Small intestine (tissue), 16 donors: ENCODE measurements around the gene MAGEA2. TPM values are rescaled to one million over a fixed set of nuclear protein-coding genes. Genes with fewer than 3 reads are reported as not detected.
"Not testable (repeated sequence)": the region's sequence is repeated elsewhere in the genome, so short reads cannot be mapped to it uniquely, and the experiment has no call there.

ENCODE experiments used
- DNase-seq, 2 donors: peaks; one replicate each; pipeline versions ENCODE4 v3.0.0 to v3.0.0-alpha.2; 2013
- FAIRE-seq: peaks from 2 replicates; lab custom pipeline; 2012; peaks lifted over from hg19 to GRCh38; lab: Jason Lieb, UNC
- H3K27ac ChIP-seq, 3 donors: one replicate each; pipeline ENCODE4 v1.5.1; 2013; ENCODE audit warnings: low read length in 2 of 3, mild to moderate bottlenecking in 2 of 3, control low read depth in 1 of 3, inconsistent platforms in 1 of 3, low read depth in 1 of 3, moderate library complexity in 1 of 3
- H3K27me3 ChIP-seq, 3 donors: one replicate each; pipeline ENCODE4 v1.6.1; 2013; ENCODE audit warnings: low read length in 3 of 3, inconsistent platforms in 1 of 3; ENCODE audit not compliant: control insufficient read depth in 3 of 3, insufficient read depth in 3 of 3
- H3K36me3 ChIP-seq, 3 donors: one replicate each; pipeline ENCODE4 v1.6.1; 2013; ENCODE audit warnings: low read length in 3 of 3, inconsistent platforms in 1 of 3, low read depth in 1 of 3, mild to moderate bottlenecking in 1 of 3, moderate library complexity in 1 of 3; ENCODE audit not compliant: control insufficient read depth in 3 of 3, insufficient read depth in 2 of 3
- H3K4me1 ChIP-seq, 3 donors: one replicate each; pipeline ENCODE4 v1.6.1; 2013; ENCODE audit warnings: low read length in 2 of 3, inconsistent platforms in 1 of 3, low read depth in 1 of 3, mild to moderate bottlenecking in 1 of 3, moderate library complexity in 1 of 3; ENCODE audit not compliant: control insufficient read depth in 3 of 3, insufficient read depth in 2 of 3
- H3K4me3 ChIP-seq, 3 donors: one replicate each; pipeline ENCODE4 v1.5.1; 2013; ENCODE audit warnings: low read length in 3 of 3, control low read depth in 1 of 3, inconsistent platforms in 1 of 3, low read depth in 1 of 3, mild to moderate bottlenecking in 1 of 3, moderate library complexity in 1 of 3
- H3K9me3 ChIP-seq, 2 donors: one replicate each; pipeline ENCODE4 v1.6.1; 2013; ENCODE audit warnings: low read depth in 1 of 2, low read length in 1 of 2; ENCODE audit not compliant: control insufficient read depth in 2 of 2, insufficient read depth in 1 of 2
- WGBS, 3 donors: extraction: QIAGEN DNeasy Blood & Tissue Kit; methylation state at CpG; one replicate each; pipeline ENCODE4 v1.1.7; 2013; 5-methylcytosine and 5-hydroxymethylcytosine counted together
- long read RNA-seq, 10 donors: transcript quantifications; one replicate each; lab custom pipeline, GENCODE V29; 2026
- polyA plus RNA-seq, 4 donors: library from polyadenylated mRNA; stranded (reverse) in 3 of 4; unstranded in 1 of 4; fragments of 200-250 nt in 3 of 4; fragments of 120-200 nt in 1 of 4; gene quantifications; one replicate each; pipeline versions ENCODE4 v1.2.1 to v1.2.3, GENCODE V29; 2013
- donor health status: healthy with polysubstance abuse.
- donor health status: control.
- donor health status: control.
- donor health status: Bipolar disorder and iron deficiency.
- donor health status: healthy.

MAGEA2 gene
- polyA plus RNA-seq, result not detected
- long read RNA-seq, donor 1, result 0 reads
- long read RNA-seq, donor 2, result 0 reads
- long read RNA-seq, donor 3, result 0 reads
- long read RNA-seq, donor 4, result 0 reads
- long read RNA-seq, donor 5, result 0 reads
- long read RNA-seq, donor 6, result 0 reads
- long read RNA-seq, donor 7, result 0 reads
- long read RNA-seq, donor 8, result 0 reads
- long read RNA-seq, donor 9, result 0 reads
- long read RNA-seq, donor 10, result 0 reads

GRCh38 chrX:152753686-152754650 is at the start of gene MAGEA2:
Gene MAGEA2, minus strand, starts transcription at chrX:152753842. Its CDS starts 2,479 bp downstream, at chrX:152751363.
- not testable (repeated sequence) for H3K27me3 ChIP-seq, H3K27ac ChIP-seq, DNase-seq, FAIRE-seq, H3K4me3 ChIP-seq, H3K4me1 ChIP-seq, H3K9me3 ChIP-seq, H3K36me3 ChIP-seq
- whole genome bisulfite sequencing, 3 donors, result no CpG with 5 or more reads among the region's 35 CpGs

DNA sequence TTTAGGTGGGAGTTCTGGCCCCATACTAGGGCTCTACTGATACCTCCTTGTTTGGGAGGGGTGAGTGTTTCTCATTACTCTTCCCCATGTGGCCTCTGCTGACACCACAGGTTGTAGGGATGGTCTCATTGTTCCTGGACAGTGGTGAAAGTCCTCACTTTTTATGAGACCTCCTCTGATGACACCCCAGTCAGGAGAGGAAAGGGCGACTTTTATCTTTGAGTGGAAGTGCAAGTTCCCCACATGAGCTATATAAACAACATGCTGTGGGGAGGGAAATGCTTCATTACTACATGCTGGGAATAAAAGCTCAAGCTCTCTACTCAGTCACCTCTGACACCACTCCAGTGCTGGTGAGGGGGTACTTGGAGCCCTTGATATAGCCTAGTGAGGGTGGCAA is 45.3 kb upstream of the MAGEA2 start:
- 30 to 62% (median 44%) methylated on average over 1 of the region's 1 CpG for WGBS, 3 donors

DNA sequence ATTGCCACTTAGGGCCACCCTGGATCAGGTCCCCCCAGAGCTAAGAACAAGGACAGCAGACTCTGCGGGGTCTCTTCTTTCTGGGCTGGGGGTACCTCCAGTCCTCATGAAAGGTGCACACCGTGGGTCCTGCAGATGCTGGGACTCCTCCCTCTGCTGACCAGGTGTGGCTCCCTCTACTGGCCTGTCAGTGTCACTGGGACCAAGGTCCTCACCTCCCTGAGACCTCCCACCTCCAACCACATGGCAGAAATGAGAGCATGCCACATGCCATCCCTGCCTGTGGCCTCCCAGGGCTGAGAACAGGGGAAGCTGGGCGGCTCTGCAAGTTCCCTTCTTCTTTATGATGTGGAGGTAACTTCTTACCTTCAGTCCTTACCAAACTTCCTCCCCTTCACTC is 33.4 kb upstream of the MAGEA2 start:
- FAIRE-seq, H3K36me3 ChIP-seq, DNase-seq, H3K27me3 ChIP-seq, H3K9me3 ChIP-seq, H3K4me3 ChIP-seq, H3K4me1 ChIP-seq, H3K27ac ChIP-seq: not testable (repeated sequence)
- no CpG with 5 or more reads among the region's 3 CpGs for WGBS, 3 donors

More for the DNA sequence above, 45.3 kb upstream of the MAGEA2 start:
- no peak overlapping the region for H3K4me3 ChIP-seq
- H3K27ac ChIP-seq, result no peak overlapping the region
- no peaks in the 10 kb centered on the region for H3K9me3 ChIP-seq
- no peaks in the 10 kb centered on the region for H3K36me3 ChIP-seq
- FAIRE-seq (no peak), DNase-seq (peak; percentile 1 to 8)
- no peaks in the 10 kb centered on the region for H3K4me1 ChIP-seq
- H3K27me3 ChIP-seq, result no peaks in the 10 kb centered on the region

GRCh38 chrX:152769549-152770289 is 16.1 kb upstream of the MAGEA2 start, which contains the start of gene MAGEA6:
Gene MAGEA6, minus strand, starts transcription at chrX:152769689. Its CDS starts 2,039 bp downstream, at chrX:152767650.
- H3K27me3 ChIP-seq, H3K4me3 ChIP-seq, H3K27ac ChIP-seq, H3K36me3 ChIP-seq, DNase-seq, H3K4me1 ChIP-seq, H3K9me3 ChIP-seq, FAIRE-seq: not testable (repeated sequence)
- 80% methylated on average over 2 of the region's 29 CpGs; no CpG with 5 or more reads in 2 of the 3 donors for WGBS, 3 donors

DNA sequence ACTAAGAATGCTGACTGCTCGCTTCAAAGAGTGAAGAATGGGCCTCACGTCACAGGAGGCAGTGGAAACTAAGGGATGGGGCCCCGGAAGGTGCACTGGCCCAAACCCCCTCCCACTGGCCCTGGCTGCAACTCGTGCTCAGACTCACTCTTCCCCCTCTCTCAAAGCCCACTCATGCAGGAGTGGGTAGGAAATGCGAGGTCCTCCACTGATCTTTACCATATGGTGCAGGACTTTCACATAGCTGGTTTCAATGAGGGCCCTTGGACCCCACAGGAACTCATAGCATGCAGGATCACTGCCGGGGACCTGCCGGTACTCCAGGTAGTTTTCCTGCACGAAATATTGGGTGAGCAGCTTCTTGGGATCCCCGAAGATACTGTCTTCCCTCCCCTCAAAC is 12.9 kb upstream of the MAGEA2 start:
- not testable (repeated sequence) for DNase-seq, H3K4me3 ChIP-seq, H3K9me3 ChIP-seq, H3K27me3 ChIP-seq, H3K36me3 ChIP-seq, H3K4me1 ChIP-seq, H3K27ac ChIP-seq, FAIRE-seq
- whole genome bisulfite sequencing, 3 donors, result 65 to 77% (median 67%) methylated on average over 9 of the region's 9 CpGs

DNA sequence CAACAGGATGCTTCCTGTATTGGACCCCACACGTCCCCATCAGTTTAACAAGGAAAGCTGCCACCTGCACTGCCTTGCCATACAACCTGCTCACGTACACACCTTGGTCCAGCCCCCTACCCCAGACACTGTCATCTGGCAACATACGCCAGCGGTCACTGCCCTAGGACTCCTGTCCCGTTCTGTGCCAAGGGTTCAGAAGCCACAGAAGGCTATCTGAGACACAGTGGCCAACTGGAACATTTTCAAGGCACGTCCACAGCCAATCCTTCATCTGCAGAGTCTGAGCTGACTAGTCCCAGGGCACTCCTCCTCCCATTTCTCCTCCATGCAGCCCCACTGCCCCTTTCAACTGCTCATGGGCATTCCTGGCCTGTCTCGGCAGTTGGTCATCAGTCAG is 7.9 kb upstream of the MAGEA2 start:
- 77 to 89% (median 87%) methylated on average over 2 to 4 of the region's 7 CpGs for WGBS, 3 donors
- not testable (repeated sequence) for FAIRE-seq

GRCh38 chrX:152759544-152759943 is 5.9 kb upstream of the MAGEA2 start:
- not testable (repeated sequence) for H3K27ac ChIP-seq, H3K9me3 ChIP-seq, DNase-seq, H3K4me1 ChIP-seq, H3K27me3 ChIP-seq, H3K36me3 ChIP-seq, FAIRE-seq, H3K4me3 ChIP-seq
- 75 to 83% (median 79%) methylated on average over 1 to 3 of the region's 7 CpGs for WGBS, 3 donors

More for the DNA sequence above, 7.9 kb upstream of the MAGEA2 start:
- not testable (repeated sequence) for H3K9me3 ChIP-seq, DNase-seq, H3K36me3 ChIP-seq, H3K27ac ChIP-seq, H3K27me3 ChIP-seq, H3K4me3 ChIP-seq, H3K4me1 ChIP-seq

DNA sequence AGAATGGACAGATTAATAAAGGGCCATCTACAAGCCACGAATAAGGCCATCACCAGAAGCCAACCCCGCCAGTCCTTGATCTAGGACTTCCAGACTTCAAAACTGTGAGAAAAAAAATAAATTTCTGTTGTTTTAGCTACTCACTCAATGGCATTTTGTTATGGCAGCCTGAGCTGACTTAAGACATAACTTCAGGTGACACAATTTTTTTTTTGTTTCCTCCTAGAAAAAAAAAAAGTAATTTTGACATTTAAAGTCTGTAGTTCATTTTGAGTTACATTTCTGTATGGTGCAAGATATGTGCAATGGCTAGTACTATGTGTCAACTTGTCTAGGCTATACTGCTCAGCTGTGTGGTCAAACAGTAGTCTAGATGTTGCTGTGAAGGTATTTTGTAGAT is 5.3 kb upstream of the MAGEA2 start, which contains the start of gene CSAG3:
CSAG3 (plus strand) TSS at position 301 of the 400 bp plus-strand sequence.
- not testable (repeated sequence) for FAIRE-seq, H3K9me3 ChIP-seq, H3K4me3 ChIP-seq, H3K27me3 ChIP-seq, H3K27ac ChIP-seq, H3K4me1 ChIP-seq, DNase-seq, H3K36me3 ChIP-seq
- WGBS, 3 donors, result no CpG with 5 or more reads among the region's 2 CpGs
